Lower lobe of right lung (tissue), 2 donors: Measurements from ENCODE around the gene ZNF142. TPM values are rescaled to one million over a fixed set of nuclear protein-coding genes. Genes with fewer than 3 reads are reported as not detected.
A peak's percentile ranks its signal among the peaks of the same experiment; 100 is the strongest.

Source experiments
- ATAC-seq, 2 donors: fragments of 200-7000 bp; cut with Tn5 transposase; one replicate each; pipeline ENCODE4 v1.9.1; 2020 to 2022; ENCODE audit warnings: mild to moderate bottlenecking in 2 of 2, moderate library complexity in 2 of 2
- DNase-seq: peaks from one replicate; pipeline ENCODE4 v3.0.0-alpha.2; 2020
- H3K27ac ChIP-seq: fragments of 200-600 bp; one replicate; pipeline ENCODE4 v1.8.0; 2022
- H3K27me3 ChIP-seq: fragments of 200-600 bp; one replicate; pipeline ENCODE4 v1.8.0; 2022; ENCODE audit warnings: low read depth
- H3K36me3 ChIP-seq: fragments of 200-600 bp; one replicate; pipeline ENCODE4 v1.8.0; 2022; ENCODE audit warnings: mild to moderate bottlenecking
- H3K4me1 ChIP-seq: fragments of 200-600 bp; one replicate; pipeline ENCODE4 v1.8.0; 2022
- H3K4me3 ChIP-seq: fragments of 200-600 bp; one replicate; pipeline ENCODE4 v1.8.0; 2022; ENCODE audit warnings: mild to moderate bottlenecking
- H3K9me3 ChIP-seq: fragments of 200-600 bp; one replicate; pipeline ENCODE4 v1.8.0; 2022
- intact Hi-C: fragments of 100-400 bp; cut with DNase I; formaldehyde crosslinking; loops from one replicate; pipeline ENCODE4 v1.11.0; 2022
- total RNA-seq: library from RNA; stranded (reverse); fragmentation: NEBNext Ultra II Directional; extraction: Animal tissue kit (Norgen Biotek cat#: 25700); gene quantifications from one replicate; pipeline ENCODE4 v1.2.1, GENCODE V29; 2021
- TF ChIP-seq, protein P1 (sequence below): fragments of 200-600 bp; IDR thresholded peaks from one replicate; pipeline ENCODE4 v1.8.0; 2022; ENCODE audit warnings: antibody characterized with exemption, mild to moderate bottlenecking
- donor health status: DM: no; HTN: yes; CAD: no; lungs with severe emphysema.

ZNF142 gene
- total RNA-seq, 1 donor from 2014 or later: 21.1 TPM

DNA sequence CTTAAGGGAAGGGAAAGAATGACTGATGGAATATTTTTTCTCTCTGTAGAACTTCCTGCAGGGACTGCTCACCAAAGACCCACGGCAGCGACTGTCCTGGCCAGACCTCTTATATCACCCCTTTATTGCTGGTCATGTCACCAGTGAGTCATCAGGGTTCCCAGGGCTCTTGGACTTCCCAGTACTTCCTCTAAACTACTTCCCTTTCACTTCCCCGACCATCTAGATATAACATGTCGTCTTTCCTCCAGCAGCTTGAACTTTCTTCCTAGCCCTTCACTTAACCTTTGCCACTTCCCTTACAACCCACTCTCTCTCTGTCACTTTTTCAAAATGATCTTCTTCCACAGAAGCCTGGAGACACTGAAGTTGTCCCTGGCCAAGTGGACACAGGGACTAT is 19.7 kb upstream of the ZNF142 start:
- Histone ChIP-seq H3K27ac (no peak overlapping the region), H3K9me3 (no peaks in the 10 kb centered on the region), H3K36me3 (peaks cover 46% of the 10 kb centered on the region), H3K4me1 (no peaks in the 10 kb centered on the region), H3K4me3 (no peak overlapping the region), H3K27me3 (no peaks in the 10 kb centered on the region)
- TF ChIP-seq, protein P1, sequence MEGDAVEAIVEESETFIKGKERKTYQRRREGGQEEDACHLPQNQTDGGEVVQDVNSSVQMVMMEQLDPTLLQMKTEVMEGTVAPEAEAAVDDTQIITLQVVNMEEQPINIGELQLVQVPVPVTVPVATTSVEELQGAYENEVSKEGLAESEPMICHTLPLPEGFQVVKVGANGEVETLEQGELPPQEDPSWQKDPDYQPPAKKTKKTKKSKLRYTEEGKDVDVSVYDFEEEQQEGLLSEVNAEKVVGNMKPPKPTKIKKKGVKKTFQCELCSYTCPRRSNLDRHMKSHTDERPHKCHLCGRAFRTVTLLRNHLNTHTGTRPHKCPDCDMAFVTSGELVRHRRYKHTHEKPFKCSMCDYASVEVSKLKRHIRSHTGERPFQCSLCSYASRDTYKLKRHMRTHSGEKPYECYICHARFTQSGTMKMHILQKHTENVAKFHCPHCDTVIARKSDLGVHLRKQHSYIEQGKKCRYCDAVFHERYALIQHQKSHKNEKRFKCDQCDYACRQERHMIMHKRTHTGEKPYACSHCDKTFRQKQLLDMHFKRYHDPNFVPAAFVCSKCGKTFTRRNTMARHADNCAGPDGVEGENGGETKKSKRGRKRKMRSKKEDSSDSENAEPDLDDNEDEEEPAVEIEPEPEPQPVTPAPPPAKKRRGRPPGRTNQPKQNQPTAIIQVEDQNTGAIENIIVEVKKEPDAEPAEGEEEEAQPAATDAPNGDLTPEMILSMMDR: no peak
- intact Hi-C loops: no loop called here
- ATAC-seq: peak; percentile 68 to 73
- DNase-seq: no peak

DNA sequence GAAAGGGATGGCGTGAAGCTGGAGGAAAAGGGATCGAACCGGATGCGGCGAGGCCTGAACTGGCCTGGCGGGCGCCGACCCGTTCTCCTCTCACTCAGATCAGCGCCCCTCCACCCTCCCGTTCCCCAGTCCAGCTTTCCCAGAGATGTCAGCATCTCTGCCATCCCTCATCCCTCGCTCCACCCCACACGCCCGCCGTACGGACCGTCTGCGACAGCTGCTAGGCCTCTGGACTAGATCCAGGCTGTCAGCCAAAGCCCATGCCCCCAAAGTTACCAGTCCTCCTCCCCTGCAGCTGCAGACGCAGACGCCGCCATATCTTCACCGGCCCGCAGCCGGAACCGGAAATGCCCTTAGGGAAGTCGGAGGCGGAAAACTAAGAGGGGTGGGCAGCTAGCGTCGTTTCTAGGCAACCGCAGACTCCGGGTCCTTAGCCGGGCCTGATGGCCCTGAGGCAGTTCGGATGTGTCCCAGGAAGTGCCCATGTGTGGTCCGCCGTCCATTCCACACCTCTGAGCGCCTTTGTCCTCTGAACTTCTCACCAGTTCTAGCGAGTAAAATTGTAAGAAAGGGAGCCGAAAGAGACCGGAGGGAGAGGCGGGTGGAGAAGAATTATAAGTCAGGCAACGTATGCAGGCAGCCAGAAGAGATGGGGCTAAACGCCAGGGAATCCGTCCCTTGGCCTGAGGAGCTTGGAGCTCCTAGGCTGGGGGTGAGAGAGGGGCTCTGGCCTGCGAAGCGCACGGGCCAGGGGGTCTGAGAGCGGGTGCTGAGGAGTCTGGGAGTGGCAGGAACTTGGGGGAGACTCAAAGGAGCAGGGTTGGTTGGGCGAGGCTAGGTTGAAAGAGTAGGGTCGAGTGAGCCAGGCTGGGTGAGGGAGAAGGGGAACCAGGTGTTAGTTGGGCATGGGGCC is 12.5 kb upstream of the ZNF142 start, which contains the start of the genes RNF25 and STK36:
RNF25 (minus strand) TSS at position 349 of the 913 bp plus-strand sequence; CDS start at position 317, 32 bp downstream.
STK36 (plus strand) TSS at position 433 of the 913 bp plus-strand sequence. CDS start 744 bp downstream, outside the sequence.
- DNase-seq: peak; percentile 90
- Histone ChIP-seq H3K9me3 (no peaks in the 10 kb centered on the region), H3K4me1 (peaks cover 15% of the 10 kb centered on the region), H3K27ac (peak within 1 kb of the TSS; percentile 76), H3K4me3 (peak within 1 kb of the TSS; percentile 94), H3K36me3 (peaks cover 30% of the 10 kb centered on the region), H3K27me3 (no peaks in the 10 kb centered on the region)
- TF ChIP-seq, protein P1: no peak
- ATAC-seq: peak; percentile 96 to 99
- intact Hi-C loops: no loop called here

GRCh38 chr2:218671097-218671653 is 11.8 kb upstream of the ZNF142 start:
- peak overlapping the region; percentile 76 for H3K27ac ChIP-seq
- no peaks in the 10 kb centered on the region for H3K27me3 ChIP-seq
- intact Hi-C loops: no loop called here
- H3K9me3 ChIP-seq: no peaks in the 10 kb centered on the region
- H3K4me3 ChIP-seq: peak overlapping the region; percentile 94
- DNase-seq (no peak), ATAC-seq (no peak)
- TF ChIP-seq, protein P1: no peak
- peaks cover 15% of the 10 kb centered on the region for H3K4me1 ChIP-seq
- peaks cover 33% of the 10 kb centered on the region for H3K36me3 ChIP-seq

DNA sequence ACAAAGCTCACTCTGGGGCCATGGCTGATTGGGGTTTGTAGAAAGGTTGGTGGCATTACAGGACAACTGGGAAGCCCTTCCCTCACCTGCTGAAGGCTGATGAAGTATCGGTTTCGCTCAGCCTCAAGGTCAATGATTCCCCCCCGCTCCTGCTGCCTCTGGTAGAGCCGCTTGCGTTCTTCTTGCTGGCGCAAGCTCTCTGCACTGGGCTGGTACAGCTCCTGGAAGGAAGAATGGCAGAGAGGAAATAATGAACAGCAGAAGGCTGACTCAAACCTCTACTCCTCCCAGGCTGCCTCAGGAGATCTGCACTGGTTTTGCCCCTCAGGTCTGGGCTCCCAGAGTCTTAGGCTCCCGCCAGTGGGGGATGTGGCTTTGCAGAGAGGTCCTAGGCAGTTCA is 5.2 kb upstream of the ZNF142 start:
- Histone ChIP-seq H3K4me1 (peaks cover 11% of the 10 kb centered on the region), H3K27me3 (no peaks in the 10 kb centered on the region), H3K9me3 (no peaks in the 10 kb centered on the region), H3K36me3 (peaks cover 77% of the 10 kb centered on the region), H3K4me3 (no peak overlapping the region), H3K27ac (no peak overlapping the region)
- ATAC-seq (no peak), DNase-seq (no peak)
- intact Hi-C loops: no loop called here
- TF ChIP-seq, protein P1: no peak

DNA sequence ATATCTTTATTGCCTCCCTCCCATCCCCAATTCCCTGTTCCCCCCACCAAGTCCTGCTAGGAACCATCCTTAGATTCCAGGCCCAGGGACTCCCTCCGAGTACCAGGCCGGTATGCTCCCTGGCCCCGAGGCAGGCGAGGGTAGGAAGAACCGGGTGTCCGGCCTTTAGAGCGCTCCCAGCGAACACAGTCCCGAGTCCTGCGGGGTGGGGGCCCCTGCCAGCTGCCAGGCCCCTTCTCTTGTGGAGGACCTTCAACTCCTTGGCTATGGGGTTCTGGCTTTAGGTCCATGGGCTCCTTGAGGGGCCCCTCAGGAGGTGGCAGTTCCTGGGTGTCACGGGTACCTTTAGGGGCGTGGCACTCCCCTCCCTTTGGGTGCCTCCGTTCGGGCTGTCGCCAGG is 4.5 kb upstream of the ZNF142 start:
- TF ChIP-seq, protein P1: no peak
- Histone ChIP-seq H3K36me3 (peaks cover 75% of the 10 kb centered on the region), H3K4me1 (peaks cover 11% of the 10 kb centered on the region), H3K4me3 (no peak overlapping the region), H3K27ac (no peak overlapping the region), H3K9me3 (no peaks in the 10 kb centered on the region), H3K27me3 (no peaks in the 10 kb centered on the region)
- intact Hi-C loops: no loop called here
- DNase-seq (no peak), ATAC-seq (no peak)
